ENCODE results near the gene RUFY1.

- TF ChIP-seq CTCF (IDR thresholded peaks at IDR 0.05) (no peak), POLR2A (IDR thresholded peaks at IDR 0.05) (no peak)
Observed at GRCh38 chr5:179595916-179596315, 45.6 kb downstream of the RUFY1 start.
